NCI-H187 treated with DMSO at 0.1 percent for 48 hours (cell line): Measurements from ENCODE around the gene MYO9A.
"Not testable (repeated sequence)": the region's sequence is repeated elsewhere in the genome, so short reads cannot be mapped to it uniquely, and the experiment has no call there.

Source experiments
- DNase-seq: peaks from one replicate; lab custom pipeline; 2025; lab: John Stamatoyannopoulos, UW

MYO9A gene

DNA sequence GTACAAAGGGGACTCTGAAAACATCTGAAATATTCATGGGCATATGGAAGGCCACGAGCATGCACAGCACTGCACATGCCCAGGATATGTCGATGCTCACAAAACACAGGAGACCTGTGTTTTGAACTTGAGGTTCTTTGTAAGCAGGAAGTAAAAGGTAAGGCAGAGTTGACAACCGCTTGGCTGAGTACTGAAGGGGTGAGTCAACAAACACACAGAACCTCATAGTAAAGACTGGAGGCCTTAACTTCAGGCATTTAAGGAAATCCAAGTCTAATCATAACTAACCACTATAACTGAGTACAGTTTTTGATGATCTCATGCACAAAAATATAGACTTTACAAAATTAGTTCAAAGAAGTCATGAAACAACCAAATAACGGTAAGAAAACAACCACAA, 80.6 kb downstream of the MYO9A start:
- DNase-seq: no peak

DNA sequence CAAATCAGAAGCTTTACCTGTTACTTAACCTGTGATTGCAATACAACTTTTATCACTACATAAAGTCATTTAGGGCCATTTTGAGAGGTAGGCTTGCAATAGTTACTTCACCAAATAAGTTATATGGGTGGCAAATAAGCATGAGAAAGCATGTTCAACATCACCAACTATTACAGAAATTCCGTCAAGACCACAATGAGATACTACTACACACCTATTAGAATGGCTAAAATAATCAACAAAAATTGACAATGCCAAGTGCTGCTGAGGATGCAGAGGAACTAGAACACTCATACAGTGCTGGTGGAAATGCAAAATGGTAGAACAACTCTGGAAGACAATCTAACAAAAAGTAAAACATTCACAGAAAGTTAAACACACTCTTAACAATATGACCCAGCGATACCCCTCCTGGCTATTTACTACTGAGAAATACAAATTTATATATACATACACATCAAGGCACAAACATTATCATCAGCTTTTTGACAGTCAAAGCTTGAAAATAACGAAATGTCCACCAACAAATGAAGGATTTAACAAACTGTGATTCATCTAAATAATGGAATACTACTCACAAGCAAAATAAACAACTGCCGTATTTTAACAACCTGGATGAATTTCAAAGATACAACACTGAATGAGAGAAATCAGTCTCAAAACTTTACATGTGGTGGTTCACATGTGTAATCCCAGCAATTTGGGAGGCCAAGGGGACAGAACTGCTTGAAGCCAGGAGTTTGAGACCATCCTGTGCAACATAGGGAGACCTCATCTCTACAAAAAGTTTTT, 82.9 kb downstream of the MYO9A start:
- DNase-seq: no peak

DNA sequence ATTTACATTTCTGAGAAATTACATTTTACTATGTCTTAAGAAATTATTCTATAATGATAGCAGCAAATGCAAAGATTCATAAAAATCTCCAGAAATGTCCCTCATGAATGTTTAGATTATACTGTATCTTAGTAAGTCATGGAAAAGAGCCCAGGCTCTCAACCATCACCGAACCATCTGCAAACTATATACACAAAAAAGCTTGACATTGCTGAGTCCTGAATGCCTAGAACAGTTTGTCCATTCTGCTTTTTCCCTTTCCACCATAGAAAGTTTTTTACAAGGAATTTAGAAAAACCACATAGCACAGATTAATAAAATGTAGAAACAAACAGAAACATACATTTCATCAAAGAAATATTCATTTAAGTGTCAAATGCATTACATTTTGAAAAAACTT, 83.6 kb downstream of the MYO9A start:
- DNase-seq: no peak

DNA sequence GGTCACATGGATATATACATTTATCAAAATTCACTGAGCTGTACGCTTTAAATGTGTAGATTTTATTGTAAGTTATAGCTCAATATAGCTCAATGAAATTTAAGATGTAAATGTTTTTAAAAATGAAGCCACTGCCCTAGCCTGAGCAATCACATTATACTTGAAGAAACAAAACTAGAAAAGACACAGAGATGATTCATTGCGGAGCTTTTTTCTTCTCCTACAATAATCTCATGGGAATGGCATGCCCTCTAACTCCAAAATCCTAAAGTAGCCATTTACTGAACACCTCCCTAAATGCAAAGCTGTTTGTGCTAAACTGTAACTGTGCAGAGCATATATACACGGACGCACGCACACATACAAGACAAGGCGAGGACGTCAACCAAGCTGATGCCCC, 84.2 kb downstream of the MYO9A start:
- DNase-seq: no peak

DNA sequence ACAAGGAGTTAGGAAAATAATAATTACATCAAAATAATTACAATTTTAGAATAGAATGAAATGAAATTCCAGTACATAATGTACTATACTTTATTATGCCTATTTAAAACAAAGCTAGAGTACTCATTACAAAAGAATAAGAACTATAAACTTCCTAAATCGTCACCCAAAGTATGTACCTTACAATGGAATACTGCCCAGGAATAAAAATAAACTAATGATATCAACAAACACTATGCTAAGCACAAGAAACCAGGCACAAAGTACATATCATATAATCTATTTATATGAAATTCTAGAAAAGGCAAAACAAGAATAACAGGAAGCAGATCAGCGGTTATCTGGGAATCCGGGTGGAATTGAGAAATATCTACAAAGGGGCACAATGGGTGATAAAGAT, 84.7 kb downstream of the MYO9A start:
- DNase-seq: no peak

DNA sequence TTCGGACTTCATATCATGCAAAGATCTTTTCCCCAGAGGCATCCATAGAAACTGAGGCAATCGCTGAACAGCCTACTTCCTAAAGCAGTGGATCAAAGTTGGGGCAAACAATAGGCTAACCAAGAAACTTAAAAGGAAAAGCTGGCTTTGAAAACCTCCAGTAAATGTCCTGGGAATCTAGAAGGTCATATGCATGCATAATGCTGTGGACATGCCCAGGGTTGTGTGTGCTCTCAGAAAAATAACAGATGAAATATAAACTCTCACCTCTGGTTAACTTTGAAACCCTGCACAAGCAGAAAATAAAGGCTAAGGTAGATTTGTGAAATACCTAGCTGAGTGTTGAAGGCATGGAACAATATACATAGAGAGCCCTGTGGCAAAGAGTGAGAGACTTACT, 96.3 kb downstream of the MYO9A start:
- no peak for DNase-seq

DNA sequence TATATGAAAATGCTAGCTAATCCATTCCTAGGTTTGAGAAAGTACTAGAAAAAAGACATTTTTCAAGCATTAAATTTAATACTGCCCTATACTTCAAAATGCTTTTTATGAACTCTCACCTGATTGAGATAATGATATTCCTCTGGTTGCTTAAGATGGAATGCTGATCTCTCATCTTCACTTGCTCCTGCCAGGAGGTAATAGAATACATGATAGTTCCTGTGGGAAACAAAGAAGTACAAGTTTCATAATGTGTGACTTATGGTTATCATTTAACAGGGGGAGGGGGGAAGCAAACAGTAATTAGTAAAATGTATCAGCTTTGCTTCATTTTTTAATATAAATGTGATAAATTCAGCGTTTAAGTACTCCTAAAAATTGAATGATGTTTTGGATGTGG, 97.2 kb downstream of the MYO9A start:
- DNase-seq: no peak

DNA sequence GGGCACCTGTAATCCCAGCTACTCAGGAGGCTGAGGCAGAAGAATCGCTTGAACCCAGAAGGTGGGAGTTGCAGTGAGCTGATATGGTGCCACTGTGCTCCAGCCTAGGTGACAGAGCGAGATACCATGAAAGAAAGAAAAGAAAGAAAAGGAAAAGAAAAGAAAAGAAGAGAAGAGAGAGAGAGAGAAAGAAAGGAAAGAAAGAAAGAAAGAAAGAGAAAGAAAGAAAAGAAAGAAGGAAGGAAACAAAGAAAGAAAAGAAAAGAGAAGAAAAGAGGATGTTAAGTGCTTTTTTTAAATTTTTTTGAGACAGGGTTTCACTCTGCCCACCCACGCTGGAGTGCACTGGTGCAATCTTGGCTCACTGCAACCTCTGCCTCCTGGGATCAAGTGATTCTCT, 103.4 kb downstream of the MYO9A start:
- not testable (repeated sequence) for DNase-seq

DNA sequence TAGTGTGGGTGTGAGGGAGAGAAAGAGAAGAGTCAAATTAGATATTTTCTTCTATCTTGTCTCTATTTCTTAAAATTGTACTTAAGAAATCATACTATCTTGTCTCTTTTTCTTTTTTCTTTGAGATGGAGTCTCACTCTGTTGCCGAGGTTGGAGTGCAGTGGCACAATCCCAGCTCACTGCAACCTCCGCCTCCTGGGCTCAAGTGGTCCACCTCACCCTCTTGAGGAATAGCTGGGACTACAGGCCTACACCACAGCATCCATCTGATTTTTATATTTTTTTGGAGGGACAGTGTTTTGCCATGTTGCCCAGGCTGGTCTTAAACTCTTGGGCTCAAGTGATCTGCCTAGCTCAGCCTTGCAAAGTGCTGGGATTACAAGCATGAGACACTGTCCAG, 104.2 kb downstream of the MYO9A start:
- DNase-seq: no peak

DNA sequence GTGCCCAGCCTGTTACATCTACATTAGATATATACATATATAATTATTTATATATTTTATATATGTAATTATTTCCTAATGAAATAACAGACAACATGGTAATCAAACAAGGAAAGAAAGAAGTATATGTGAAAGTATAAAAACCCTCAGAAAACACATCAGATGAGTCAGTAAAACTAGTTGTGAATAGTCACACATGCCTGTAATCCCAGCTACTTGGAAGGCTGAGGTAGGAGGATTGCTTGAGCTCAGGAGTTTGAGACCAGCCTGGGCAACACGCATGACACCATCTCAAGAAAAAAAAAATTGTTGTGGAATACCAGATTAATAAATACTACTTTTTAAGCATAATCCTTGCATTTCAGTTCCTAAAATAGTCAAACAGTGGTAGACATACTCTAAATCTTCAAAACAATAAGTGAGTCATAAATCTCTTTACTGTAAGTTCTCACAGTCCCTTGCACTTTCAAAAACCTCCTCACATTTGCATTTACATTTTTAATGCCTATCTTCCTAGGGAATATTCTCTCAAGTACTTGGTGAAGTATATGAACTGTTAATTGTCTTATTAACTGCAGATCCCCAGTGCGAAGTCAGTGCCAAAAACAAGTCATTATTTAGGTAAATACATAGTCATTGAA, 106.5 kb downstream of the MYO9A start:
- DNase-seq: no peak

DNA sequence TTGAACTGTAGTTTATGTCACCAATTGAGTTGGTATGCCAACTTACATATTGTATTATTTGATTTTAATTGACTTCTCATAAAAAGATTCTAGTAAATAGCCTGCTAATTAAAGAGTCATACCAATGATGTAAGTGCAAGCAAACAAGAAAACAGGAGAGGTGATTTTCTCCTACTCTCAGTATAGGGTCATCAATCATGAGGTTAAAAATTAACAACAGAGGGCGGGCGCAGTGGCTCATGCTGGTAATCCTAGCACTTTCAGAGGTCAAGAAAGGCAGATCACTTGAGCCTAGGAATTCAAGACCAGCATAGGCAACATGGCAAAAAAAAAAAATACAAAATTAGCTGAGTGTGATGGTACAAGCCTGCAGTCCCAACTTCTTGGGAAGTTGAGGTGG, 108.7 kb downstream of the MYO9A start:
- no peak for DNase-seq

DNA sequence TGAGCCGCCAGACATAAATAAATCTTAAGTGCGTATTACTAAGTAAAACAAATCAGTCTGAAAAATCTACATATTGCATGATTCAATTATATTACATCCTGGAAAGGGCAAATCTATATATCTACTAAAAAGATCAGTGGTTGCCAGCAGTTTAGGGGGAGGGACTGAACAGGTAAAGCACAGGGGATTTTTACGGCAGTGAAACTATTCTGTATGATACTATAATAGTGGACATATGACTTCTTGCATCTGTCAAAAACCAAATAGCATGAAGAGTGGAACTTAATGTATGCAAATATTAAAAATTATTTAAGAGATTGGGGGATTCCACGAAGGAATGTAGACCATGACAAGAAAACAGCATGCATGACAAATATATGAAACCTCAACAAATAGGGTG, 111.6 kb downstream of the MYO9A start:
- DNase-seq: no peak

DNA sequence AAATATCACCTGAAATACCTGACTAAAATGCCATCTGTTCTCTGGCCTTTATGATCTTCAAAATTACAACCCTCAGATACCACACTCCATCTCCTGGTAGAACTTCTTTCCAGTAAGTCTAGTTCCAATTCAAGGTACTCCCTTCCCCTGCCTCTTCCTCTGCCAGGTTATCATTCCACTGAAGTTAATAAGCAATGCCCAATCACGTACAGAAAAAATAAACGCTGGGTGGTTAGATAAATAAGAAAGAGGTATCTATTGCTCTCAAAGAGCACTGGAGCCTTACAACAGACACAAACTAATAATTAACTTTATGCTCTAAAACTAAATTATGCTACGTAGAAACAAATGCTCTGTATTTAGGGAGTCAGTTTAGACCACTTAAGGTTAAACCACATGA, 112.5 kb downstream of the MYO9A start:
- no peak for DNase-seq

DNA sequence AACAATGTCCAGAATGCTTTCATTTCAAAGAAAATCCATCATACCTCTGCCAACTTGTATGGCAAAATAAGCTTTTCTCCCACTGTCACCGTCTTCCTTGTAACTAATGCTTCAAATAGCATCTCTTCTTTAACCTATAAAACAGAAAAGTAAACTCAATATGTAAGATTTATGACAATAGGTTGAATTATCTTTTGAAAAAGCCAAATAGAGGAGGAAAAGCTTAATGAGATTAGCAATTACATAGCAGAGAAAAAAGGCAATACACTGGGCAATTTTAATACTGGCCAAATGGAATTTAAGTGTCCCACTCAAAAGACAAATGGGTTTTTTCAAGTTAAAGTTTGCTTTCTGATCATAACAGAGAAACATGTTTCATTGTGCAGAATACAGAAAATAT, 118.1 kb downstream of the MYO9A start:
- DNase-seq: no peak

DNA sequence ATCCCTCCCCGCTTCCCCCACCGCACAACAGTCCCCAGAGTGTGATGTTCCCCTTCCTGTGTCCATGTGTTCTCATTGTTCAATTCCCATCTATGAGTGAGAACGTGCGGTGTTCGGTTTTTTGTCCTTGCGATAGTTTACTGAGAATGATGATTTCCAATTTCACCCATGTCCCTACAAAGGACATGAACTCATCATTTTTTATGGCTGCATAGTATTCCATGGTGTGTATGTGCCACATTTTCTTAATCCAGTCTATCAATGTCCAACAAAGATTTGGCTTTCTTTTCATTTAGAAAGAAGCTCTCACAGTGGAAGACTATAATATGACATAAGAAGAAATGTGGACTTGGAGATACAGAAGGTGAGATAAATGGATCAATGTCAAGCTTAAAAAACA, 119.2 kb downstream of the MYO9A start:
- DNase-seq: not testable (repeated sequence)

DNA sequence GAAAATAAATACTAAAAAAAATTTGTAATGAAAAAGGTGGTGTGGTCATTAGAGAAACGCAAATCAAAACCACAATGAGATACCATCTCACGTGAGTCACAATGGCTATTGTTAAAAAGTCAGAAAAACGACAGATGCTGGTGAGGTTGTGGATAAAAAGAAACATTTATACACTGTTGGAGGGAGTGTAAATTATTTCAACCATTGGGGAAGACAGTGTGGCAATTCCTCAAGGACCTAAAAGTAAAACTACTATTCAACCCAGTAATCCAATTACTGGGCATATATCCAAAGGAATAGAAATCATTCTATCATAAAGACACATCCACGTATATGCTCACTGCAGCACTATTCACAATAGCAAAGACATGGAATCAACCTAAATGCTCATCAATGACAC, 120.3 kb downstream of the MYO9A start:
- no peak for DNase-seq

DNA sequence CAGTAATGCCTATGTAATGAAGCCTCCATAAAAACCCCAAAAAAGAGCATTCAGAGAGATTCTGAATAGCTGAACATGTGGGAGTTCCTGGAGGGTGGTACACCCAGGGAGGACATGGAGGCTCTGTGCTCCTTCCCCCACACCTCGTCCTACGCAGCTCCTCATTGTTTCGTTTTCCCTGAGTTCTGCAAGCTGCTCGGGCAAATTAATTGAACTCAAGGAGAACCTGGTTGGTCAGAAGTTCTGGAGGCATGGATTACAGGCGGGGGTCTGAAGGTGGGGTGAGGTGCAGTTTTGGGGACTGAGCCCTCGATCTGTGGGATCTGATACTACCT, 142.2 kb downstream of the MYO9A start:
- DNase-seq: no peak

DNA sequence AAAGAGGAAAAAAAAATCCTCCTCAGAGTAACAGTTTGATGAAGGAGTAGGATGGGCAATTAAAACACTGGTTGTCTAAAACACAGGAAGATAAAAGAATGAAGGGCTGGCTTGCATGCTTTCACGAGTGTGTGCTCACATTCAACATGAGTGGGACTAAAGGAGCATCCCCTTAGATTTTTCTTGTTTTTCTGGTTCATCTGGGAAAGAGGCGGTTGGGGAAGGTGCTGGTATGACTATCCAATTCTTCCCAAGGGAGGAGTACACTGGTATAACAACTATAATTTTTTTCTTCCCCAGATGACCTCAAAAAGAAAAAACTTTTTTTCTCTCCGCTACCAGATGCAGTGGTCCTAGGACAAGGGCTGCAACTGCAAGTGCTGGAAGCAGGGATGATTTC, 143.7 kb downstream of the MYO9A start:
- no peak for DNase-seq

DNA sequence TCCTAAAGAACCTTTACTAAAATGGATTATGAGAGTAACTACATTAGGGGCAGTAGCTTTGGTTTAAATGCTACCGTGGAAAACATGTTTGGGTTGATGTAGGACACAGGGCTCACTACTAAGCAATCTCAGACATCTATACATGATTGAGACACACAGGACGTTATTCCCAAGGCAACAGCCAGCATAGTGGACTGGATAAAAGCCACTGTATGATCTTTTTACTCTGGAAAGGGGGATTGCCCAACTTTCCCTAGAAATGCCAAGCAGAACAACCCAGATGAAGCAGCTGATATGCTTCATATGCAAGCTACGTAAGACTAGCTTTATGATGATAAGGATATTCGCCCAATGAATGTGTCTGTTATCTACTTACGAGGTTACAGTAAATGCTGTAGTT, 144.6 kb downstream of the MYO9A start:
- no peak for DNase-seq

DNA sequence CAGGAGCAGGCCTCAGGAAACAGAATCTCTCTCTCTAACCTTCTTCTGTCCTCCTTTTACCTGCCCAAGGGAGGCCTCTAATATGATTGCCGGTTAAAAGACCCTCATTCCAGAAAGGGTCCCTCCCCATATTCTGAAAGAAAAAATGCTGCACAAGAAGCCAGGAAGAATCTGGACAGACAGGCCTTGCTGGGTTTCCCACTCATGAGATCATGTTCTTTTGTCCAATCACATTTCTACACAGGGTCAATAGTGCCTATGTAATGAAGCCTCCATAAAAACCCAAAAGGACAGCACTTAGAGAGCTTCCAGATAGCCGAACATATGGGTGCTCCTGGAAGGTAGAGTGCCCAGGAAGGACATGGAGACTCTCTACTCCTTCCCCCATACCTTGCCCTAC, 146.0 kb downstream of the MYO9A start:
- no peak for DNase-seq

DNA sequence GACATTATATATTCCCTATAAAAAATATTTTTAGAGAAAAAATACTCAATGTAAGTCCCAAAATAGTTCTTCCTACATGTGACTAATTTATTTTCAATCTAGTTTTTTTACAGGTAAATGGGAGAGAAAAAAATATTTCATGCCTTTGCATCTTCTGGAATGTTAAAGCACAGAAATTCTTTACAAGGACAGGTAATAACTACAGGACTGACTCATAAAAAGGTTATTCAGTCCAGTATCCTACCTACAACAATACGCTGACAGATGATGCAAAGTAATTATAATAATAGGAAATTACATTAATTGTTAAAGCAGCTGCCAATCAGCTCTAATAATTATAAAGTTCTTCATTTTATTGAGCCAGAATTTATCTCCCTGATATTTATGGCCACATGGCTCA, 147.5 kb downstream of the MYO9A start:
- DNase-seq: no peak

DNA sequence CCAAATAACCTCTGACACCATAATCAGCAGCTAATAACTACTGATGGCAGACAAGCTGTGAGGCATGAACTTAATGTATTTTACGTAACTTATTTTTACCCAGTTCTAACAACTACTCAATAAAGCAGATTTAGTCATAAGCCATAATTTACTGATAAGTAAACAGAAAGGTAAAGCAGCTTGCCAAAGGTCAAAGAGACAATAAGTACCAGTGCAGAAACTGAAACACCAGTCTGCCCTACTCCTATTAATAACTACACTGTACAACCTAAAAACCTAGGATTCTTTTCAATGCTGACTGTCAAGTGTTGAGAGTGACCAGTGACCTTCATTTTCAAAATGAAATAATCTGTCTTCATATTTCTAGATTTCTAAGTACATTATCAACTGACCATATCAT, 155.4 kb downstream of the MYO9A start:
- DNase-seq: no peak

DNA sequence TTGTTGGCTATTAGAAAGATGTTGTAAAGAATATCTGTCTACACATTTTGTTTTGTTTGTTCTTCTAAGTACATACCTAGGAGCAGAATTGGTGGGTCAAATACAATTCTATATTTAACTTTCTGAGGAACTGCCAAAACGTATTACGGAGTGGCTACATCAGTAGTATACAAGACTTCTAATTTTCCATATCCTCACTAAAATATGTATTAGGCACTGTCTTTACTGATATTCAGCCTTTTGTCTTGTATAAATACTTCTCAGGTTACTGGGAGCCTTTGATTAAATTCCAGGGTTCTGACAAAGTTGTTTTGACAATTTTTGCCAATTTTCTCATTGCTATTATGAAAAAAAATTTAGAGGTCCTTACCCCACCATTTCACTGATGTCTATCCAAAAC, 160.9 kb downstream of the MYO9A start:
- DNase-seq: no peak

DNA sequence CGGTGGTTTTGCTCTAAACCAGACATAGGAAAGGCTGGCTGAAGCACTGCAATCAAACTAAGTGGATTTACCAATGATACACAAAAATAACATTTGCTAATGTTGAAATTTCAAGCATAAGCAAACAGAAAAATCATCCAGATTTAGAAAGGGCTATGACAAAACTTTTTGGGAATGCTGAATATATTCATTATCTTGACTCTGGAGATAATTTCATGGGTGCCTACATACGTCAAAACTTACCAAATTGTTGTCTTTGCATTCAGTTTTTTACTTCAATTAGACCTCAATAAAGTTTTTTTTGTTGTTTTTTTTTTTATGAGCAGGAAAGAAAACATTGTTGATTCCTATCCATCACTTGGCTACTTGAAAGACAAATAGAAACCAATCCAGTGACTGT, 166.8 kb downstream of the MYO9A start:
- DNase-seq: no peak
